Left ventricle myocardium superior (tissue), 1 donor: ENCODE results near the gene FAM120C. TPM values are rescaled to one million over a fixed set of nuclear protein-coding genes. Genes with fewer than 3 reads are reported as not detected.

Experiments
- ATAC-seq: fragments of 200-7000 bp; cut with Tn5 transposase; one replicate; pipeline ENCODE4 v1.9.1; 2020; ENCODE audit warnings: mild to moderate bottlenecking, moderate library complexity
- DNase-seq: peaks from one replicate; pipeline ENCODE4 v3.0.0-alpha.2; 2020
- intact Hi-C: fragments of 100-400 bp; cut with micrococcal nuclease; formaldehyde crosslinking; loops from one replicate; pipeline ENCODE4 v1.11.0; 2022
- total RNA-seq: library from RNA; stranded (reverse); fragmentation: NEBNext Ultra II Directional; extraction: Animal tissue kit (Norgen Biotek cat#: 25700); gene quantifications from one replicate; pipeline ENCODE4 v1.2.1, GENCODE V29; 2021
- donor health status: DM: no; HTN: yes; CAD: no; lungs with severe emphysema.

FAM120C gene
- total RNA-seq, 1 donor from 2014 or later: 5.6 TPM

- ATAC-seq (no peak), DNase-seq (no peak)
- intact Hi-C loops: no loop called here
Measured at GRCh38 chrX:54045563-54046228, 137.4 kb downstream of the FAM120C start.

- DNase-seq (no peak), ATAC-seq (peak; percentile 1)
- intact Hi-C loops: no loop called here
Measured at GRCh38 chrX:54044877-54045338, 138.1 kb downstream of the FAM120C start.

- intact Hi-C loops: no loop called here
- DNase-seq (peak; percentile 96), ATAC-seq (peak; percentile 95)
Measured at GRCh38 chrX:54044126-54044876, 138.8 kb downstream of the FAM120C start, which contains the start of gene PHF8. PHF8 (minus strand) TSS chrX:54044473; CDS start chrX:54042728, 1,745 bp downstream.

GRCh38 chrX:54043541-54044125 lies 139.4 kb downstream of the FAM120C start:
- intact Hi-C loops: no loop called here
- ATAC-seq: peak; percentile 73
- DNase-seq: no peak

- ATAC-seq (no peak), DNase-seq (no peak)
- intact Hi-C loops: no loop called here
Measured at GRCh38 chrX:54043056-54043455, 140.0 kb downstream of the FAM120C start.

GRCh38 chrX:54042609-54043021 lies 140.4 kb downstream of the FAM120C start:
- DNase-seq: peak; percentile 48
- intact Hi-C loops: no loop called here

GRCh38 chrX:54030329-54030728 lies 152.7 kb downstream of the FAM120C start:
- ATAC-seq (no peak), DNase-seq (no peak)
- intact Hi-C loops: no loop called here

More at GRCh38 chrX:54042609-54043021, 140.4 kb downstream of the FAM120C start:
- peak; percentile 19 for ATAC-seq

GRCh38 chrX:54029529-54030143 lies 153.4 kb downstream of the FAM120C start:
- DNase-seq: peak; percentile 28
- intact Hi-C loops: no loop called here
- peak; percentile 39 for ATAC-seq

- intact Hi-C loops: no loop called here
- ATAC-seq: no peak
- DNase-seq: no peak
Measured at GRCh38 chrX:54024350-54024749, 158.7 kb downstream of the FAM120C start.

Other genes with a start within 250 kb of the FAM120C start
- gene PHF8, start 138.8 kb downstream of the FAM120C start, total RNA-seq: 10.7 TPM
- gene WNK3, start 174.8 kb upstream of the FAM120C start, total RNA-seq: 0.92 TPM